SK-N-SH treated with all-trans-retinoic acid at 6 μM for 48 hours (cell line): ENCODE results near the gene SNAPIN.
A peak's percentile ranks its signal among the peaks of the same experiment; 100 is the strongest.

Experiments used
- ATAC-seq: fragments of 200-7000 bp; cut with Tn5 transposase; 3 replicates; pipeline ENCODE4 v1.9.1; 2020; ENCODE audit warnings: mild to moderate bottlenecking, moderate library complexity
- BACH2 ChIP-seq: fragments of 250-450 bp; sonication (Bioruptor Pico); IDR thresholded peaks from 2 replicates; pipeline ENCODE4 v1.9.0; 2021; ENCODE audit warnings: mild to moderate bottlenecking, borderline replicate concordance
- ISL1 ChIP-seq: fragments of 250-450 bp; sonication (Bioruptor Pico); IDR thresholded peaks from 2 replicates; pipeline ENCODE4 v2.1.2; 2022; ENCODE audit warnings: mild to moderate bottlenecking, moderate library complexity
- OSR1 ChIP-seq: fragments of 250-450 bp; sonication (Bioruptor Pico); IDR thresholded peaks from 2 replicates; pipeline ENCODE4 v1.8.0; 2022; ENCODE audit warnings: moderate library complexity, mild to moderate bottlenecking, inconsistent platforms
- PPARA ChIP-seq: fragments of 250-450 bp; sonication (Bioruptor Pico); IDR thresholded peaks from 2 replicates; pipeline ENCODE4 v1.5.0; 2020; ENCODE audit warnings: mild to moderate bottlenecking, borderline replicate concordance
- RARB ChIP-seq: fragments of 250-450 bp; sonication (Bioruptor Pico); IDR thresholded peaks from 2 replicates; pipeline ENCODE4 v1.8.0; 2021; ENCODE audit warnings: mild to moderate bottlenecking, moderate library complexity
- TCF4 ChIP-seq: fragments of 250-450 bp; sonication (Bioruptor Pico); IDR thresholded peaks from 2 replicates; pipeline ENCODE4 v1.8.0; 2021; ENCODE audit warnings: mild to moderate bottlenecking, moderate library complexity, borderline replicate concordance
- TOX ChIP-seq: fragments of 250-450 bp; sonication (Bioruptor Pico); IDR thresholded peaks from 2 replicates; pipeline ENCODE4 v1.8.0; 2021; ENCODE audit warnings: mild to moderate bottlenecking, moderate library complexity, borderline replicate concordance
- ZFP3 ChIP-seq: fragments of 250-450 bp; sonication (Bioruptor Pico); IDR thresholded peaks from 2 replicates; pipeline ENCODE4 v1.5.0; 2020; ENCODE audit warnings: mild to moderate bottlenecking, moderate library complexity
- ZFP30 ChIP-seq: fragments of 450-650 bp; formaldehyde crosslinking; IDR thresholded peaks from 2 replicates; pipeline ENCODE4 v1.5.0; 2022; ENCODE audit warnings: mild to moderate bottlenecking, moderate library complexity
- ZNF565 ChIP-seq: fragments of 450-650 bp; formaldehyde crosslinking; conservative IDR thresholded peaks from 2 replicates; pipeline ENCODE4 v1.5.0; 2020; ENCODE audit warnings: low read depth, mild to moderate bottlenecking, moderate library complexity
- ZNF70 ChIP-seq: fragments of 450-650 bp; formaldehyde crosslinking; IDR thresholded peaks from 2 replicates; pipeline ENCODE4 v1.5.0; 2020; ENCODE audit warnings: mild to moderate bottlenecking, moderate library complexity
- ZNF8 ChIP-seq: fragments of 450-650 bp; formaldehyde crosslinking; IDR thresholded peaks from 2 replicates; pipeline ENCODE4 v1.5.0; 2020; ENCODE audit warnings: mild to moderate bottlenecking, moderate library complexity
- TF ChIP-seq, protein P1 (sequence below): fragments of 250-450 bp; sonication (Bioruptor Pico); IDR thresholded peaks from 2 replicates; pipeline ENCODE4 v1.8.0; 2021; ENCODE audit warnings: low read depth, mild to moderate bottlenecking, moderate library complexity, borderline replicate concordance
- TF ChIP-seq, protein P2 (sequence below): fragments of 250-450 bp; sonication (Bioruptor Pico); IDR thresholded peaks from 2 replicates; pipeline ENCODE4 v1.5.1; 2020; ENCODE audit warnings: low read depth, mild to moderate bottlenecking, moderate library complexity
- TF ChIP-seq, protein P3 (sequence below): fragments of 250-450 bp; sonication (Bioruptor Pico); IDR thresholded peaks from 2 replicates; pipeline ENCODE4 v1.8.0; 2020; ENCODE audit warnings: mild to moderate bottlenecking, moderate library complexity, borderline replicate concordance

SNAPIN gene

DNA sequence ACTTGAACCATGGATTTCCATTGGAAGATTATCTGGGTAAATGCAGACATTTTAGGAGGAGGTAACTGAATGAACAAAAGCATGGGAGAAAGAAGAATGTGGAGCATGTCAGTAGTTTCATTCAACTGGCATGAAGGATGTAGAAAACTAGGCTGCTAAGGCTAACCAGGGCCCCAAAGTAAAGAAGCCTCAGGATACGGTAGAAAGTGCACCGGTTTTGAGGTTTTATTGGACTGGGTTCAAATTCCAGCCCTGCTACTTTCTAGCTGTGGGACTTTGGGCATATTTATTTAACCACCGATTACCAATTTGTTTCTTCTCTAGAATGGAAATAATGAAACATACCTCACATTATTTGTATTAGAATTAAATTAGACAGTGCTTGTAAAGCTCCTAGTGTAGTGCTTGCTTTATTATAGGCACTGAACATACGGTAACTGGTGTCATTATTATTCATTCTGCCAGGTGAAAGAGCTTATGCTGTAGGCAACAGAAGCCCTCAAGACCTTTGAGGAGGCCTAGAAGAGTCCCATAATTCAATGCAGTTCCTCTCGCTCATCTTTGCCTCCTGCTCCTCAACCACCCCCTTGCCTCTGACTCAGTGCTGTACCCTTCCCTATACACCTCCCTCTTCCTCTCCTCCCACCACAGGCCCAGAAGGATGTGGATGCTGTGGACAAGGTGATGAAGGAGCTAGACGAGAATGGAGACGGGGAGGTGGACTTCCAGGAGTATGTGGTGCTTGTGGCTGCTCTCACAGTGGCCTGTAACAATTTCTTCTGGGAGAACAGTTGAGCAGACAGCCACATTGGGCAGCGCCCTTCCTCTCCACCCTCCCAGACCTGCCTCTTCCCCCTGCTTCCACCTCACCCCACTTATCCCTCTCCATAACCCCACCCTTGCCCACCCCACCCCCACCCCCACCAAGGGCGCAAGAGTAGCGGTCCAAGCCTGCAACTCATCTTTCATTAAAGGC is 27.2 kb upstream of the SNAPIN start (continued):
- TF ChIP-seq, protein P1, sequence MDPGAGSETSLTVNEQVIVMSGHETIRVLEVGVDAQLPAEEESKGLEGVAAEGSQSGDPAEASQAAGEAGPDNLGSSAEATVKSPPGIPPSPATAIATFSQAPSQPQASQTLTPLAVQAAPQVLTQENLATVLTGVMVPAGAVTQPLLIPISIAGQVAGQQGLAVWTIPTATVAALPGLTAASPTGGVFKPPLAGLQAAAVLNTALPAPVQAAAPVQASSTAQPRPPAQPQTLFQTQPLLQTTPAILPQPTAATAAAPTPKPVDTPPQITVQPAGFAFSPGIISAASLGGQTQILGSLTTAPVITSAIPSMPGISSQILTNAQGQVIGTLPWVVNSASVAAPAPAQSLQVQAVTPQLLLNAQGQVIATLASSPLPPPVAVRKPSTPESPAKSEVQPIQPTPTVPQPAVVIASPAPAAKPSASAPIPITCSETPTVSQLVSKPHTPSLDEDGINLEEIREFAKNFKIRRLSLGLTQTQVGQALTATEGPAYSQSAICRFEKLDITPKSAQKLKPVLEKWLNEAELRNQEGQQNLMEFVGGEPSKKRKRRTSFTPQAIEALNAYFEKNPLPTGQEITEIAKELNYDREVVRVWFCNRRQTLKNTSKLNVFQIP, result no peak
- TF ChIP-seq TCF4, result no peak
- no peak for TF ChIP-seq PPARA (CRISPR knock-in tag)

DNA sequence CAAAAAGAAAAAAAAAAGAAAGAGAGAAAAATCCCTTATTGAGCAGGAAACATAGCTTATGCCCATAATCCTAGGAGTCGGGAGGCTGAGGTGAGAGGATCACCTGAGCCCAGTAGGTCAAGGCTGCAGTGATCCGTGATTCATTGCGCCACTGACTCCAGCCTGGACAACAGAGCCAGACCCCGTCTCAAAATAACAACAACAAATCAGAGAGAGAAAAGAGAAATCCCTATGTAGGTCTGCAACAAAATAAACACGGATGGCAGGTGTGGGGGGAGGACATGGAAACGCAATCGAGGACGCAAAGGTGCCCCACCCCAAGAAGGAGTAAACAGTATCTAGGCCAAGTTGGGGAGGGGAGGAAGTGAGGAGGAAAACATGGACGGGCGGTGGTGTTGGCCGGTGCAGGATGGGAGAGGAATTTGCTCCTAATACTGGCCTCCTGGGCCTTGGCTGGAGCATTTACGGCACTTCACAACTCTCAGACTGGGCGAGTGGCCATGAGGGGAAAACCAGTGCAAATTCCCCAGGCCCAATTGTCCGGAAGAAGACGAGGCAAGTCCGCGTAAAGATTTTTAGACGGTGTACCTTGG is 25.2 kb upstream of the SNAPIN start:
- no peak for ATAC-seq
- TF ChIP-seq, protein P1, result no peak
- no peak for TF ChIP-seq ZNF8 (CRISPR knock-in tag)
- TF ChIP-seq TCF4, result no peak
- TF ChIP-seq, protein P2, sequence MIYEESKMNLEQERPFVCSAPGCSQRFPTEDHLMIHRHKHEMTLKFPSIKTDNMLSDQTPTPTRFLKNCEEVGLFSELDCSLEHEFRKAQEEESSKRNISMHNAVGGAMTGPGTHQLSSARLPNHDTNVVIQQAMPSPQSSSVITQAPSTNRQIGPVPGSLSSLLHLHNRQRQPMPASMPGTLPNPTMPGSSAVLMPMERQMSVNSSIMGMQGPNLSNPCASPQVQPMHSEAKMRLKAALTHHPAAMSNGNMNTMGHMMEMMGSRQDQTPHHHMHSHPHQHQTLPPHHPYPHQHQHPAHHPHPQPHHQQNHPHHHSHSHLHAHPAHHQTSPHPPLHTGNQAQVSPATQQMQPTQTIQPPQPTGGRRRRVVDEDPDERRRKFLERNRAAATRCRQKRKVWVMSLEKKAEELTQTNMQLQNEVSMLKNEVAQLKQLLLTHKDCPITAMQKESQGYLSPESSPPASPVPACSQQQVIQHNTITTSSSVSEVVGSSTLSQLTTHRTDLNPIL (CRISPR knock-in tag), result no peak
- no peak for TF ChIP-seq PPARA (CRISPR knock-in tag)
- TF ChIP-seq OSR1 (CRISPR knock-in tag), result no peak
- TF ChIP-seq ZNF70, result no peak
- no peak for TF ChIP-seq ISL1 (CRISPR knock-in tag)
- TF ChIP-seq RARB (CRISPR knock-in tag), result no peak
- no peak for TF ChIP-seq ZFP3
- no peak for TF ChIP-seq ZNF565 (CRISPR knock-in tag)
- no peak for TF ChIP-seq BACH2 (CRISPR knock-in tag)

DNA sequence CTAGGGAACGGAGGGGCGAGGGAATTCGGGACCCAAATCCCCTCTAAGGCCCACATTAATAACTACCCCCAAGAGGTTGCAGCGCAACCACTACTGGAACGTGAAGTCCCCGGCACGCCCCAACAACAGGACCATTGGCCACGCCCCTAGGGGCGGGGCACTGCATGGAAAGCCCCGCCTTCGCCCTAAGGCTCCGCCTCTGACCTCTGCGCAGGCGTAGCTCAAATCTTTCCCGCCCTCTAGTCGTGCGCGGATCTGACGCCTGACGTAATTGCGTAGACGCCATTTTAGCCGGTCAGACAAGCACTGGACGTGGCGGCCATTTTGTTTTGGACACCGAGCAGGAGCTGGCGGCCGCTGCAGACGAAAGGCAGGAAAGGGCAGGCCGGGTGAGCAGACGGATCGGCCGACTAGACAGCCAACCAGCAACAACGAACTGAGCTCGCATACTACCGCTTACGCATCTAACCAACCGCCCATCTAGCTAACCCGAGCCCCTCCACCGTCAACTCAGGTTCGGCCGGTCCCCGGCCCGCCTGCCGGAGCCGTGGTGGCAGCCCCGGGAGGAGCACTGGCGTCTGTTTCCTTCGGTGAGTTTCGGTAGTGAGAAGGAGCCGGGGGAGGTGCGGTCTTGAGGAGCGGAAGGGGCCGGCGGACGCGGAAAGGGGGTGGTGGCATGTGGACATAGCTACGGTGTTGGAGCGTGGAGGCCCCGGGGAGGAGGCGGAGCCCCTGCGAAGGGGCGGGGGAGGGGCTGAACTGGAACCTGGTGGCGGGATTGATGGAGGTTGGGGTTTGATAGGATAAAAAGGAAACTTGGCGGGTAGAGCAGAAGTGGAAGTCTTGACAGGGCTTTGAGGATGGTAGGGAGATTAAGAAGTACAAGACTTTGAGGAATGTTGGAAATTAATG is 24.5 kb upstream of the SNAPIN start, which contains the start of gene CHTOP:
Gene CHTOP, plus strand, starts transcription at position 313 of the 912 bp plus-strand sequence. CDS start 2,523 bp downstream, outside the sequence.
- ATAC-seq, result peak; percentile 96
- TF ChIP-seq TCF4 (no peak), RARB (CRISPR knock-in tag) (peak; percentile 72; the same call in 1 of the 2 replicates)
- TF ChIP-seq, protein P3, sequence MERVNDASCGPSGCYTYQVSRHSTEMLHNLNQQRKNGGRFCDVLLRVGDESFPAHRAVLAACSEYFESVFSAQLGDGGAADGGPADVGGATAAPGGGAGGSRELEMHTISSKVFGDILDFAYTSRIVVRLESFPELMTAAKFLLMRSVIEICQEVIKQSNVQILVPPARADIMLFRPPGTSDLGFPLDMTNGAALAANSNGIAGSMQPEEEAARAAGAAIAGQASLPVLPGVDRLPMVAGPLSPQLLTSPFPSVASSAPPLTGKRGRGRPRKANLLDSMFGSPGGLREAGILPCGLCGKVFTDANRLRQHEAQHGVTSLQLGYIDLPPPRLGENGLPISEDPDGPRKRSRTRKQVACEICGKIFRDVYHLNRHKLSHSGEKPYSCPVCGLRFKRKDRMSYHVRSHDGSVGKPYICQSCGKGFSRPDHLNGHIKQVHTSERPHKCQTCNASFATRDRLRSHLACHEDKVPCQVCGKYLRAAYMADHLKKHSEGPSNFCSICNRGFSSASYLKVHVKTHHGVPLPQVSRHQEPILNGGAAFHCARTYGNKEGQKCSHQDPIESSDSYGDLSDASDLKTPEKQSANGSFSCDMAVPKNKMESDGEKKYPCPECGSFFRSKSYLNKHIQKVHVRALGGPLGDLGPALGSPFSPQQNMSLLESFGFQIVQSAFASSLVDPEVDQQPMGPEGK, result 0 out of 2 replicates have a peak, but pooled peaks have one; percentile 33
- TF ChIP-seq, protein P1, result peak; percentile 89; the same call in 1 of the 2 replicates

DNA sequence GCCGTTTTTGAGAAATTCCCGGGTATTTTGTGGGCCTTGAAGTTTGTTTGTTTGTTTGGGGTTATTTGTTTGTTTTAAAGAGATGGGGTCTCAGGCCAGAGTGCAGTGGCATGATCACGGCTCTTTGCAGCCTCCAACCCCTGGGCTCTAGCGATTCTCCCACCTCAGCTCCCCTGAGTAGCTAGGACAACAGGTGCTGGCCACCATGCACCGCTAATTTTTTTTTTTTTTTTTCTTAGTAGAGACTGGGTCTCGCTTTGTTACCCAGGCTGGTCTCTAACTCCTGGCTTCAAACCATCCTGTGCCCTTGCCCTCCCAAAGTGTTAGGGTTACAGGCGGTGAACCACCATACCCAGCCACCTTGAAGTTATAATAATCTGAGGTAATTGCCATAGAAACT is 22.6 kb upstream of the SNAPIN start:
- TF ChIP-seq ZFP30 (CRISPR knock-in tag) (no peak), TOX (CRISPR knock-in tag) (no peak), ISL1 (CRISPR knock-in tag) (no peak), OSR1 (CRISPR knock-in tag) (no peak)
- no peak for ATAC-seq
